Endothelial cell of umbilical vein (primary cell): ENCODE measurements around the gene ZMIZ1. TPM values are rescaled to one million over a fixed set of nuclear protein-coding genes. Genes with fewer than 3 reads are reported as not detected.

Experiments
- BruUV-seq: library from RNA; stranded (reverse); fragments of 400-500 nt; replicated peaks from 2 replicates; lab custom pipeline; 2021; lab: Mats Ljungman, UMichigan
- CTCF ChIA-PET: fragments of 300-600, 350-600 bp; sonication (Branson Sonifier 250); formaldehyde crosslinking; loops from one replicate; lab custom pipeline; 2021; ENCODE audit warnings: antibody characterized with exemption, inconsistent platforms; lab: Charles Lee
- POLR2A ChIA-PET: fragments of 300-600, 350-600 bp; sonication (Branson Sonifier 250); formaldehyde crosslinking; loops from one replicate; lab custom pipeline; 2021; ENCODE audit warnings: antibody characterized with exemption, inconsistent platforms; lab: Charles Lee
- DNase-seq: peaks from one replicate; pipeline ENCODE4 v3.0.0-alpha.2; 2011; ENCODE audit warnings: low read depth, low spot score
- FAIRE-seq: peaks from 2 replicates; lab custom pipeline; 2011; peaks lifted over from hg19 to GRCh38; lab: Jason Lieb, UNC
- H2AFZ ChIP-seq: 2 replicates; pipeline ENCODE4 v1.6.0; 2012; ENCODE audit warnings: low read depth, low read length, control low read depth, inconsistent platforms
- H3K27ac ChIP-seq: 2 replicates; pipeline ENCODE4 v1.5.1; 2011; ENCODE audit warnings: low read depth, mild to moderate bottlenecking, control low read depth, low read length, moderate library complexity; ENCODE audit not compliant: insufficient read depth
- H3K27me3 ChIP-seq, 2 experiments: 2 replicates each; pipeline versions ENCODE4 v1.6.0 to v1.6.1; 2011; ENCODE audit warnings: low read length in 2 of 2, mixed read lengths in 1 of 2; ENCODE audit not compliant: control insufficient read depth in 2 of 2, insufficient read depth in 2 of 2
- H3K36me3 ChIP-seq, 2 experiments: 2 replicates in 1 of 2; 3 replicates in 1 of 2; pipeline ENCODE4 v1.5.1; 2011; ENCODE audit warnings: low read length in 2 of 2, mild to moderate bottlenecking in 1 of 2, moderate library complexity in 1 of 2; ENCODE audit not compliant: control insufficient read depth in 2 of 2, insufficient read depth in 2 of 2; ENCODE audit errors: extremely low read depth in 1 of 2
- H3K4me1 ChIP-seq: 3 replicates; pipeline ENCODE4 v1.5.1; 2011; ENCODE audit warnings: mild to moderate bottlenecking, low read length; ENCODE audit not compliant: control insufficient read depth, insufficient read depth; ENCODE audit errors: extremely low read depth
- H3K4me2 ChIP-seq: 2 replicates; pipeline ENCODE4 v1.6.1; 2011; ENCODE audit warnings: low read length, control low read depth, mixed read lengths; ENCODE audit not compliant: insufficient read depth
- H3K4me3 ChIP-seq, 3 experiments: fragments of 200-600 bp in 1 of 3; sonication (generic), shearing (Covaris generic) in 1 of 3; replicated peaks in 1 of 3; 2 replicates each; pipeline ENCODE4 v1.5.1; 2011 to 2016; ENCODE audit warnings: control low read depth in 3 of 3, low read length in 3 of 3, mild to moderate bottlenecking in 2 of 3, inconsistent platforms in 1 of 3, low read depth in 1 of 3, moderate library complexity in 1 of 3; ENCODE audit not compliant: insufficient read depth in 1 of 3
- H3K79me2 ChIP-seq: 2 replicates; pipeline ENCODE4 v1.6.0; 2012; ENCODE audit warnings: low read length, inconsistent platforms; ENCODE audit not compliant: control insufficient read depth, insufficient read depth
- H3K9ac ChIP-seq: replicated peaks from 2 replicates; pipeline ENCODE3; 2011; ENCODE audit warnings: low read length, control low read depth; ENCODE audit not compliant: insufficient read depth; ENCODE audit errors: extremely low read depth
- H3K9me1 ChIP-seq: replicated peaks from 3 replicates; pipeline ENCODE4 v1.6.0; 2011; ENCODE audit warnings: mild to moderate bottlenecking, low read length; ENCODE audit not compliant: control insufficient read depth, insufficient read depth; ENCODE audit errors: extremely low read depth
- H3K9me3 ChIP-seq: replicated peaks from 2 replicates; pipeline ENCODE4 v1.5.1; 2012; ENCODE audit warnings: low read length, inconsistent platforms; ENCODE audit not compliant: control insufficient read depth, insufficient read depth
- H4K20me1 ChIP-seq: replicated peaks from 2 replicates; pipeline ENCODE3; 2011; ENCODE audit warnings: mild to moderate bottlenecking, low read length; ENCODE audit not compliant: control insufficient read depth, insufficient read depth; ENCODE audit errors: extremely low read depth
- EZH2 ChIP-seq: IDR thresholded peaks from 2 replicates; pipeline ENCODE4 v1.6.1; 2012; ENCODE audit warnings: borderline replicate concordance, low read depth, mild to moderate bottlenecking, moderate library complexity, low read length, inconsistent platforms; ENCODE audit not compliant: severe bottlenecking
- FOS ChIP-seq: IDR thresholded peaks from 2 replicates; pipeline ENCODE4 v1.6.1; 2011; ENCODE audit warnings: mild to moderate bottlenecking, low read length, moderate library complexity, borderline replicate concordance; ENCODE audit not compliant: insufficient read depth
- GATA2 ChIP-seq: IDR thresholded peaks from 2 replicates; pipeline ENCODE4 v1.7.0; 2011; ENCODE audit warnings: low read depth, mild to moderate bottlenecking, moderate library complexity, mixed read lengths, low read length; ENCODE audit not compliant: insufficient read length, insufficient read depth
- JUN ChIP-seq: IDR thresholded peaks from 2 replicates; pipeline ENCODE4 v1.6.1; 2011; ENCODE audit warnings: borderline replicate concordance, low read depth; ENCODE audit not compliant: insufficient read length, insufficient read depth
- MYC ChIP-seq: IDR thresholded peaks from one replicate; pipeline ENCODE4 v1.6.1; 2011; ENCODE audit warnings: mild to moderate bottlenecking, low read depth, low read length
- POLR2A ChIP-seq: IDR thresholded peaks from 2 replicates; pipeline ENCODE4 v1.6.1; 2012; ENCODE audit warnings: low read depth, mild to moderate bottlenecking, control low read depth, low read length
- POLR2AphosphoS5 ChIP-seq: IDR thresholded peaks from 2 replicates; pipeline ENCODE4 v1.6.1; 2012; ENCODE audit warnings: low read depth, mild to moderate bottlenecking, control low read depth, low read length, moderate library complexity; ENCODE audit not compliant: insufficient read depth
- dilution Hi-C: fragments of 300-500 bp; cut with MboI; formaldehyde crosslinking; loops from one replicate; pipeline ENCODE4 v1.15.0; 2019; ENCODE audit warnings: low sequenced_read_pairs; ENCODE audit not compliant: extremely low pct_ligation_motif_present
- intact Hi-C: fragments of 100-400 bp; cut with micrococcal nuclease; formaldehyde crosslinking; loops from one replicate; pipeline ENCODE4 v1.10.0; 2022
- polyA plus RNA-seq, 4 experiments: library from polyadenylated mRNA; depleted of rRNA in 3 of 4; stranded (reverse) in 3 of 4; unstranded in 1 of 4; fragments of >200 nt; gene quantifications; 2 replicates each; pipeline versions ENCODE4 v1.2.1 to v1.2.3, GENCODE V29; 2011 to 2012; ENCODE audit warnings: missing spikeins in 1 of 4
- total RNA-seq: library from RNA; stranded (reverse); gene quantifications from 2 replicates; pipeline ENCODE4 v1.2.3, GENCODE V29; 2021
- TF ChIP-seq, protein P1 (sequence below), 2 donors: IDR thresholded peaks; 1 replicate in 1 of 2; 2 replicates in 1 of 2; pipeline ENCODE4 v1.5.1; 2011; ENCODE audit warnings: low read length in 2 of 2, mild to moderate bottlenecking in 2 of 2, moderate library complexity in 2 of 2, control low read depth in 1 of 2, inconsistent platforms in 1 of 2, low read depth in 1 of 2; ENCODE audit not compliant: insufficient read depth in 1 of 2; ENCODE audit errors: extremely low read depth in 1 of 2
- TF ChIP-seq, protein P2 (sequence below): IDR thresholded peaks from 2 replicates; pipeline ENCODE4 v1.6.1; 2011; ENCODE audit not compliant: insufficient read depth, insufficient read length

Gene ZMIZ1
- total and polyA plus RNA-seq, 2 donors (not counting 3 experiments of a cell fraction or from before 2014, with no cell fraction given): 12.5 to 46.7 TPM

DNA sequence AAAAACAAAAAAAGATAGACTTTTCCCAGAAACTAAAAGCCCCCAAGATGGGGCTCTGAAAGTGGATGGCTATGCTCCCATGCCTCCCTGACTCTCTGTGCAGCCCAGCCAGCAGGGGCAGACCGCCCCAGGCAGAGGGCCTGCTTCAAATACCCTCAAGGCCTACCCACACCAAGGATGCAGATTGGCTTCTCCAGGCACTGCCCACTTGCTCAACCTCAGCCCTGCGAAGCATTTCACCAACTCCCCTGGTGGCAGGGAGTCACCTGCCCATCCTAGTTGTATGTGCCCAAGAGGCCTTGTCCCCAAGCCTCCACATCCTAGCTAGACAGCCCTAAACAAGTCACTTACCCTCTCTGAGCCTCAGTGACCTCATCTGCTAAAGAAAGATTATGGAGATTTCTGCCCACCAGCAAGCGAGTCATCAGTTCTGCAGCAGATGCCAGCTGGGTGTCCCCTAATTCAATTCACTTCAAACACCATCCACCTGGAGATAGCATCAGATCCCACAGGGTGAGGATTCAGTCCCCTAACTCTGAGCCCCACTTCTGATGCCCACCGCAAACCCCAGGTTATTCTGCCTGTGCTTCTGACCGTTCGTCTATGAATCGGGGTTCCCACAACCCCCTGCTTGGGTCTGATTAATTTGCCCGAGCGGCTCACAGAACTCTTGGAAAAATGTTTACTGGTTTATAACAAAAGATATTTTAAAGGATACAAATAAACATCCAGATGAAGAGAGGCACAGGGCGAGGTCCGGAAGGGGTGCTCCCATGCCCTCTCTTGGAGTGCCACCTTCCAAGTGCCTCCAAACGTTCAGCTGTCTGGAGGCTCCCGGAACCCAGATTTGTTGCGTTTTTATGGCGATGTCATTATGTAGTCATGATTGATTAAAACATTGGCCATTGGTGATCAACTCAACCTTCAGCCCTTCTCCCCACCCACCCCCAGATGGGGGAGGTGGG lies 18.6 kb upstream of the ZMIZ1 start:
- no peaks in the 10 kb centered on the region for H3K9me3 ChIP-seq
- no peaks in the 10 kb centered on the region for H3K4me1 ChIP-seq
- H3K9me1 ChIP-seq: no peaks in the 10 kb centered on the region
- no TSS peak for BruUV-seq
- ChIA-PET CTCF (interaction anchor here (2.6 kb wide), 1 partner anchor 145 kb away, joined by 20 read pairs; no protein-coding TSS in a partner anchor), POLR2A (no interaction called here)
- no peak for TF ChIP-seq JUN
- no peak for TF ChIP-seq GATA2
- TF ChIP-seq POLR2A: no peak
- TF ChIP-seq FOS: no peak
- TF ChIP-seq POLR2AphosphoS5: no peak
- TF ChIP-seq, protein P1, sequence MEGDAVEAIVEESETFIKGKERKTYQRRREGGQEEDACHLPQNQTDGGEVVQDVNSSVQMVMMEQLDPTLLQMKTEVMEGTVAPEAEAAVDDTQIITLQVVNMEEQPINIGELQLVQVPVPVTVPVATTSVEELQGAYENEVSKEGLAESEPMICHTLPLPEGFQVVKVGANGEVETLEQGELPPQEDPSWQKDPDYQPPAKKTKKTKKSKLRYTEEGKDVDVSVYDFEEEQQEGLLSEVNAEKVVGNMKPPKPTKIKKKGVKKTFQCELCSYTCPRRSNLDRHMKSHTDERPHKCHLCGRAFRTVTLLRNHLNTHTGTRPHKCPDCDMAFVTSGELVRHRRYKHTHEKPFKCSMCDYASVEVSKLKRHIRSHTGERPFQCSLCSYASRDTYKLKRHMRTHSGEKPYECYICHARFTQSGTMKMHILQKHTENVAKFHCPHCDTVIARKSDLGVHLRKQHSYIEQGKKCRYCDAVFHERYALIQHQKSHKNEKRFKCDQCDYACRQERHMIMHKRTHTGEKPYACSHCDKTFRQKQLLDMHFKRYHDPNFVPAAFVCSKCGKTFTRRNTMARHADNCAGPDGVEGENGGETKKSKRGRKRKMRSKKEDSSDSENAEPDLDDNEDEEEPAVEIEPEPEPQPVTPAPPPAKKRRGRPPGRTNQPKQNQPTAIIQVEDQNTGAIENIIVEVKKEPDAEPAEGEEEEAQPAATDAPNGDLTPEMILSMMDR (IDR thresholded peaks at IDR 0.05; ENCODE audit: extremely low read depth in 1 of 2, insufficient read depth in 1 of 2, low read depth in 1 of 2, low read length in 2 of 2): no peak
- no peak for TF ChIP-seq EZH2
- TF ChIP-seq, protein P2, sequence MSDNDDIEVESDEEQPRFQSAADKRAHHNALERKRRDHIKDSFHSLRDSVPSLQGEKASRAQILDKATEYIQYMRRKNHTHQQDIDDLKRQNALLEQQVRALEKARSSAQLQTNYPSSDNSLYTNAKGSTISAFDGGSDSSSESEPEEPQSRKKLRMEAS: no peak
- no peak for TF ChIP-seq MYC
- H3K36me3 ChIP-seq: no peaks in the 10 kb centered on the region
- H3K4me3 ChIP-seq: no peak overlapping the region
- no peak overlapping the region for H2AFZ ChIP-seq
- no peak for DNase-seq
- dilution Hi-C loops: no loop called here
- intact Hi-C loops: no loop called here
- no peak overlapping the region for H3K4me2 ChIP-seq
- H3K9ac ChIP-seq: no peak overlapping the region
- H3K27ac ChIP-seq: no peak overlapping the region
- H4K20me1 ChIP-seq: no peaks in the 10 kb centered on the region
- FAIRE-seq: no peak
- H3K79me2 ChIP-seq: no peaks in the 10 kb centered on the region
- H3K27me3 ChIP-seq: no peaks in the 10 kb centered on the region
